Calu3 (cell line): Measurements from ENCODE around the gene SIVA1. TPM values are rescaled to one million over a fixed set of nuclear protein-coding genes. Genes with fewer than 3 reads are reported as not detected.

ENCODE experiments used
- BruUV-seq: library from RNA; stranded (reverse); fragments of 400-500 nt; replicated peaks from 2 replicates; lab custom pipeline; 2021; lab: Mats Ljungman, UMichigan
- CTCF ChIA-PET: fragments of 300-600 bp; sonication (Branson Sonifier 250); formaldehyde crosslinking; loops from one replicate; lab custom pipeline; 2022; ENCODE audit warnings: antibody characterized with exemption; lab: Charles Lee
- DNase-seq: peaks from one replicate; pipeline ENCODE4 v3.0.0; 2022
- H3K27ac Mint-ChIP-seq: one replicate; pipeline ENCODE4 v1.8.0; 2022; ENCODE audit warnings: mixed read lengths; ENCODE audit not compliant: unreplicated experiment
- H3K27me3 Mint-ChIP-seq: one replicate; pipeline ENCODE4 v1.8.0; 2022; ENCODE audit warnings: mixed read lengths; ENCODE audit not compliant: unreplicated experiment
- H3K36me3 Mint-ChIP-seq: one replicate; pipeline ENCODE4 v1.8.0; 2022; ENCODE audit warnings: mild to moderate bottlenecking, moderate library complexity, mixed read lengths; ENCODE audit not compliant: insufficient read depth, unreplicated experiment
- H3K4me1 Mint-ChIP-seq: one replicate; pipeline ENCODE4 v1.8.0; 2022; ENCODE audit warnings: mild to moderate bottlenecking, low read depth, mixed read lengths; ENCODE audit not compliant: unreplicated experiment
- H3K4me3 Mint-ChIP-seq: one replicate; pipeline ENCODE4 v1.8.0; 2022; ENCODE audit warnings: mild to moderate bottlenecking, low read depth, moderate library complexity, mixed read lengths; ENCODE audit not compliant: unreplicated experiment
- H3K9me3 Mint-ChIP-seq: one replicate; pipeline ENCODE4 v1.8.0; 2022; ENCODE audit warnings: low read depth, mixed read lengths; ENCODE audit not compliant: unreplicated experiment
- CTCF ChIP-seq: fragments of 200-600 bp; IDR thresholded peaks from one replicate; pipeline ENCODE4 v1.8.0; 2022; ENCODE audit warnings: antibody characterized with exemption; ENCODE audit not compliant: unreplicated experiment
- intact Hi-C: fragments of 100-400 bp; cut with micrococcal nuclease; formaldehyde crosslinking; loops from one replicate; pipeline ENCODE4 v1.10.0; 2022; ENCODE audit not compliant: unreplicated experiment
- total RNA-seq: library from RNA; stranded (reverse); gene quantifications from 2 replicates; pipeline ENCODE4 v1.2.3, GENCODE V29; 2022

SIVA1 gene
- total RNA-seq, 1 experiment from 2014 or later, result 72.3 TPM

- intact Hi-C loops, result no loop called here
- H3K36me3 Mint-ChIP-seq, result no peaks in the 10 kb centered on the region
- no peaks in the 10 kb centered on the region for H3K4me1 Mint-ChIP-seq
- no TSS peak for BruUV-seq
- H3K27ac Mint-ChIP-seq, result no peak overlapping the region
- CTCF ChIA-PET, result no interaction called here
- no peak for DNase-seq
- no peak overlapping the region for H3K4me3 Mint-ChIP-seq
- no peak for TF ChIP-seq CTCF
- H3K9me3 Mint-ChIP-seq, result no peaks in the 10 kb centered on the region
- no peaks in the 10 kb centered on the region for H3K27me3 Mint-ChIP-seq
Observed at GRCh38 chr14:104741108-104741802, 11.7 kb upstream of the SIVA1 start.

- no TSS peak for BruUV-seq
Observed at GRCh38 chr14:104741803-104742251, 11.1 kb upstream of the SIVA1 start.

GRCh38 chr14:104742586-104743455 lies 10.1 kb upstream of the SIVA1 start:
- Mint-ChIP-seq H3K27ac (no peak overlapping the region), H3K4me3 (no peak overlapping the region), H3K9me3 (no peaks in the 10 kb centered on the region), H3K4me1 (no peaks in the 10 kb centered on the region), H3K36me3 (no peaks in the 10 kb centered on the region), H3K27me3 (no peaks in the 10 kb centered on the region)
- no peak for TF ChIP-seq CTCF
- CTCF ChIA-PET, result no interaction called here
- DNase-seq, result no peak
- no TSS peak for BruUV-seq
- intact Hi-C loops, result no loop called here

More at GRCh38 chr14:104741803-104742251, 11.1 kb upstream of the SIVA1 start:
- Mint-ChIP-seq H3K36me3 (no peaks in the 10 kb centered on the region), H3K4me3 (no peak overlapping the region), H3K4me1 (no peaks in the 10 kb centered on the region), H3K27me3 (no peaks in the 10 kb centered on the region), H3K27ac (no peak overlapping the region), H3K9me3 (no peaks in the 10 kb centered on the region)
- no peak for DNase-seq
- TF ChIP-seq CTCF, result no peak
- CTCF ChIA-PET, result no interaction called here
- intact Hi-C loops, result no loop called here

- TF ChIP-seq CTCF, result no peak
- H3K36me3 Mint-ChIP-seq, result no peaks in the 10 kb centered on the region
- H3K4me3 Mint-ChIP-seq, result no peak overlapping the region
- intact Hi-C loops, result no loop called here
- no peaks in the 10 kb centered on the region for H3K9me3 Mint-ChIP-seq
- BruUV-seq, result no TSS peak
- peaks cover under 1% of the 10 kb centered on the region for H3K4me1 Mint-ChIP-seq
- H3K27ac Mint-ChIP-seq, result no peak overlapping the region
- no peaks in the 10 kb centered on the region for H3K27me3 Mint-ChIP-seq
- DNase-seq, result no peak
- CTCF ChIA-PET, result no interaction called here
Observed at GRCh38 chr14:104743461-104744380, 9.2 kb upstream of the SIVA1 start.
